MM.1S (cell line): ENCODE data around the gene LRRC3B.

Experiments used
- DNase-seq: peaks from one replicate; pipeline ENCODE4 v3.0.0-alpha.2; 2015
- H2AFZ ChIP-seq: fragments of 300-600 bp; sonication (generic); 2 replicates; pipeline ENCODE4 v1.6.0; 2016; ENCODE audit warnings: antibody characterized with exemption, low read length
- H3F3A ChIP-seq: fragments of 300-600 bp; sonication (generic); 2 replicates; pipeline ENCODE4 v1.6.1; 2016; ENCODE audit warnings: mild to moderate bottlenecking, antibody characterized with exemption, low read length, moderate library complexity, mixed read lengths; ENCODE audit not compliant: insufficient read depth
- H3K27ac ChIP-seq: fragments of 300-600 bp; sonication (generic); 2 replicates; pipeline ENCODE4 v1.5.1; 2016; ENCODE audit warnings: mild to moderate bottlenecking, low read length
- H3K27me3 ChIP-seq: fragments of 300-600 bp; sonication (generic); replicated peaks from 2 replicates; pipeline ENCODE4 v1.6.0; 2016; ENCODE audit warnings: low read length; ENCODE audit not compliant: insufficient read depth
- H3K36me3 ChIP-seq: fragments of 300-600 bp; sonication (generic); replicated peaks from 2 replicates; pipeline ENCODE4 v1.6.1; 2016; ENCODE audit warnings: mild to moderate bottlenecking, low read length, mixed read lengths; ENCODE audit not compliant: insufficient read depth
- H3K4me1 ChIP-seq: fragments of 300-600 bp; sonication (generic); 2 replicates; pipeline ENCODE4 v1.6.1; 2016; ENCODE audit warnings: low read length, mixed read lengths
- H3K4me2 ChIP-seq: fragments of 300-600 bp; sonication (generic); 2 replicates; pipeline ENCODE4 v1.6.0; 2016; ENCODE audit warnings: low read depth, low read length
- H3K4me3 ChIP-seq: fragments of 300-600 bp; sonication (generic); 2 replicates; pipeline ENCODE4 v1.5.1; 2016; ENCODE audit warnings: low read length, mixed read lengths
- H3K79me2 ChIP-seq: fragments of 300-600 bp; sonication (generic); 2 replicates; pipeline ENCODE4 v1.6.1; 2016; ENCODE audit warnings: mixed run types, low read length, mixed read lengths
- H3K9ac ChIP-seq: fragments of 300-600 bp; sonication (generic); 2 replicates; pipeline ENCODE4 v1.6.1; 2016; ENCODE audit warnings: low read length, mixed read lengths
- H3K9me2 ChIP-seq: fragments of 300-600 bp; sonication (generic); replicated peaks from 2 replicates; pipeline ENCODE4 v1.6.1; 2016; ENCODE audit warnings: mild to moderate bottlenecking, low read length, mixed read lengths; ENCODE audit not compliant: insufficient read depth
- H3K9me3 ChIP-seq: fragments of 300-600 bp; sonication (generic); replicated peaks from 2 replicates; pipeline ENCODE4 v1.6.1; 2016; ENCODE audit warnings: mild to moderate bottlenecking, low read length, mixed read lengths; ENCODE audit not compliant: insufficient read depth
- H4K20me1 ChIP-seq: fragments of 300-600 bp; sonication (generic); 2 replicates; pipeline ENCODE4 v1.6.1; 2016; ENCODE audit warnings: mild to moderate bottlenecking, low read length, moderate library complexity, mixed read lengths; ENCODE audit not compliant: insufficient read depth
- CTCF ChIP-seq: fragments of 300-600 bp; sonication (generic); IDR thresholded peaks from 2 replicates; pipeline ENCODE4 v1.5.1; 2016; ENCODE audit warnings: antibody characterized with exemption, low read length, mixed read lengths
- EZH2 ChIP-seq: fragments of 300-600 bp; sonication (generic); optimal IDR thresholded peaks from 2 replicates; pipeline ENCODE3; 2017; ENCODE audit warnings: low read depth, mild to moderate bottlenecking, antibody characterized with exemption, low read length, mixed read lengths
- EZH2phosphoT487 ChIP-seq: fragments of 300-600 bp; sonication (generic); IDR thresholded peaks from 2 replicates; pipeline ENCODE4 v1.6.1; 2018; ENCODE audit warnings: antibody characterized with exemption, low read length

LRRC3B gene

GRCh38 chr3:26587571-26587970 lies 35.0 kb upstream of the LRRC3B start:
- Histone ChIP-seq H3F3A (no peaks in the 10 kb centered on the region), H2AFZ (no peak overlapping the region), H3K36me3 (no peaks in the 10 kb centered on the region), H3K27me3 (no peaks in the 10 kb centered on the region), H3K4me3 (no peak overlapping the region), H3K79me2 (no peaks in the 10 kb centered on the region), H3K4me2 (no peak overlapping the region), H3K27ac (no peak overlapping the region), H3K9me2 (no peaks in the 10 kb centered on the region), H3K4me1 (no peaks in the 10 kb centered on the region), H4K20me1 (no peaks in the 10 kb centered on the region), H3K9ac (no peak overlapping the region), H3K9me3 (no peaks in the 10 kb centered on the region)
- no peak for DNase-seq
- TF ChIP-seq EZH2phosphoT487 (no peak), CTCF (no peak), EZH2 (no peak)

- TF ChIP-seq CTCF (no peak), EZH2phosphoT487 (no peak)
- Histone ChIP-seq H4K20me1 (no peaks in the 10 kb centered on the region), H3K79me2 (no peaks in the 10 kb centered on the region)
Measured at GRCh38 chr3:26588931-26589330, 33.6 kb upstream of the LRRC3B start.

GRCh38 chr3:26589678-26590077 lies 32.9 kb upstream of the LRRC3B start:
- Histone ChIP-seq H3K9me2 (no peaks in the 10 kb centered on the region), H3K9me3 (no peaks in the 10 kb centered on the region), H3K36me3 (no peaks in the 10 kb centered on the region), H3K4me3 (no peak overlapping the region), H3K79me2 (no peaks in the 10 kb centered on the region), H3K27ac (no peak overlapping the region), H3K27me3 (no peaks in the 10 kb centered on the region), H2AFZ (no peak overlapping the region), H3K4me2 (no peak overlapping the region), H3K4me1 (no peaks in the 10 kb centered on the region), H3K9ac (no peak overlapping the region), H3F3A (no peaks in the 10 kb centered on the region), H4K20me1 (no peaks in the 10 kb centered on the region)
- no peak for DNase-seq
- TF ChIP-seq CTCF (no peak), EZH2 (no peak), EZH2phosphoT487 (no peak)

More at GRCh38 chr3:26588931-26589330, 33.6 kb upstream of the LRRC3B start:
- Histone ChIP-seq H3F3A (no peaks in the 10 kb centered on the region), H3K27ac (no peak overlapping the region), H3K9me3 (no peaks in the 10 kb centered on the region), H3K36me3 (no peaks in the 10 kb centered on the region), H3K27me3 (no peaks in the 10 kb centered on the region), H3K9me2 (no peaks in the 10 kb centered on the region), H3K4me2 (no peak overlapping the region), H3K4me3 (no peak overlapping the region), H2AFZ (no peak overlapping the region), H3K9ac (no peak overlapping the region), H3K4me1 (no peaks in the 10 kb centered on the region)
- no peak for DNase-seq
